SK-N-SH (cell line): ENCODE results near the gene MRPL43. TPM values are rescaled to one million over a fixed set of nuclear protein-coding genes. Genes with fewer than 3 reads are reported as not detected.
A peak's percentile ranks its signal among the peaks of the same experiment; 100 is the strongest.

Experiments used
- CTCF ChIA-PET: fragments of 300-600, 350-600 bp; formaldehyde crosslinking; extraction: SDS; loops from one replicate; lab custom pipeline; 2021; lab: Yijun Ruan, JAX
- POLR2A ChIA-PET: fragments of 350-600 bp; sonication (Branson Sonifier 250); formaldehyde crosslinking; extraction: SDS; loops from one replicate; lab custom pipeline; 2020; ENCODE audit warnings: antibody characterized with exemption, inconsistent platforms; lab: Yijun Ruan, JAX
- DNase-seq: peaks from one replicate; pipeline ENCODE4 v3.0.0; 2012
- H2AFZ ChIP-seq: fragments of 200-600 bp; sonication (generic); 2 replicates; pipeline ENCODE4 v1.8.1; 2016; ENCODE audit warnings: antibody characterized with exemption, mild to moderate bottlenecking, low read depth
- H3F3A ChIP-seq: fragments of 200-600 bp; sonication (generic); replicated peaks from 2 replicates; pipeline ENCODE3; 2016; ENCODE audit warnings: antibody characterized with exemption, mild to moderate bottlenecking; ENCODE audit not compliant: insufficient read depth
- H3K27ac ChIP-seq, 2 experiments: fragments of 200-500 bp in 1 of 2; fragments of 200-600 bp in 1 of 2; sonication (Bioruptor generic) in 1 of 2; sonication (generic), shearing (Covaris generic) in 1 of 2; 2 replicates each; pipeline versions ENCODE4 v1.5.1 to v1.6.1; 2014 to 2016; ENCODE audit warnings: low read depth in 2 of 2, inconsistent platforms in 1 of 2, low read length in 1 of 2, mild to moderate bottlenecking in 1 of 2, mixed read lengths in 1 of 2
- H3K27me3 ChIP-seq: fragments of 200-600 bp; sonication (generic), shearing (Covaris generic); 2 replicates; pipeline ENCODE4 v1.6.1; 2016; ENCODE audit warnings: mixed run types; ENCODE audit not compliant: insufficient read depth
- H3K36me3 ChIP-seq, 2 experiments: fragments of 200-500 bp in 1 of 2; fragments of 200-600 bp in 1 of 2; sonication (Bioruptor generic) in 1 of 2; sonication (generic) in 1 of 2; replicated peaks in 1 of 2; 2 replicates each; pipeline versions ENCODE3 to v1.5.1; 2014 to 2016; ENCODE audit warnings: low read length in 1 of 2, mild to moderate bottlenecking in 1 of 2; ENCODE audit not compliant: insufficient read depth in 2 of 2, control insufficient read depth in 1 of 2
- H3K4me1 ChIP-seq, 2 experiments: fragments of 200-500 bp in 1 of 2; fragments of 200-600 bp in 1 of 2; sonication (Bioruptor generic) in 1 of 2; sonication (generic), shearing (Covaris generic) in 1 of 2; 2 replicates each; pipeline versions ENCODE4 v1.5.1 to v1.6.1; 2014 to 2016; ENCODE audit warnings: low read depth in 1 of 2, low read length in 1 of 2, mixed run types in 1 of 2; ENCODE audit not compliant: insufficient read depth in 2 of 2, control insufficient read depth in 1 of 2
- H3K4me2 ChIP-seq: fragments of 200-600 bp; sonication (generic), shearing (Covaris generic); 2 replicates; pipeline ENCODE4 v1.6.1; 2017; ENCODE audit warnings: mixed run types
- H3K4me3 ChIP-seq, 2 experiments: fragments of 200-500 bp in 1 of 2; fragments of 200-600 bp in 1 of 2; sonication (Bioruptor generic) in 1 of 2; sonication (generic), shearing (Covaris generic) in 1 of 2; 2 replicates each; pipeline versions ENCODE4 v1.5.1 to v1.8.1; 2014 to 2016; ENCODE audit warnings: low read depth in 2 of 2, inconsistent platforms in 1 of 2, low read length in 1 of 2, mild to moderate bottlenecking in 1 of 2, mixed read lengths in 1 of 2, moderate library complexity in 1 of 2
- H3K79me2 ChIP-seq: fragments of 200-600 bp; sonication (generic); 2 replicates; pipeline ENCODE4 v1.8.1; 2017; ENCODE audit warnings: mild to moderate bottlenecking; ENCODE audit not compliant: insufficient read depth
- H3K9ac ChIP-seq: fragments of 200-600 bp; sonication (generic); 2 replicates; pipeline ENCODE4 v1.6.1; 2017; ENCODE audit warnings: mixed run types
- H3K9me2 ChIP-seq: fragments of 200-600 bp; sonication (generic); 2 replicates; pipeline ENCODE4 v1.6.1; 2017; ENCODE audit warnings: mixed run types
- H3K9me3 ChIP-seq: fragments of 200-600 bp; sonication (generic); 2 replicates; pipeline ENCODE4 v1.6.1; 2017; ENCODE audit warnings: mixed run types, mild to moderate bottlenecking, moderate library complexity
- H4K20me1 ChIP-seq: fragments of 200-600 bp; sonication (generic); 2 replicates; pipeline ENCODE4 v1.6.1; 2017; ENCODE audit warnings: mild to moderate bottlenecking, mixed run types; ENCODE audit not compliant: insufficient read depth
- CHD2 ChIP-seq: fragments of 150-350 bp; IDR thresholded peaks from 2 replicates; pipeline ENCODE4 v1.6.1; 2018; ENCODE audit warnings: low read length; ENCODE audit not compliant: partially characterized antibody
- EP300 ChIP-seq, 2 experiments: IDR thresholded peaks; 2 replicates each; pipeline versions ENCODE4 v1.4.0 to v1.6.1; 2012; ENCODE audit warnings: borderline replicate concordance in 1 of 2, low read depth in 1 of 2, low read length in 1 of 2
- EZH2phosphoT487 ChIP-seq: fragments of 200-600 bp; sonication (generic); IDR thresholded peaks from 2 replicates; pipeline ENCODE4 v1.6.1; 2017; ENCODE audit warnings: low read depth, mixed run types, mild to moderate bottlenecking, antibody characterized with exemption, moderate library complexity, borderline replicate concordance
- GABPA ChIP-seq: IDR thresholded peaks from 2 replicates; pipeline ENCODE4 v1.4.0; 2012; ENCODE audit warnings: low read depth, mild to moderate bottlenecking
- POLR2AphosphoS5 ChIP-seq: IDR thresholded peaks from 2 replicates; pipeline ENCODE4 v1.6.1; 2012; ENCODE audit warnings: low read depth, low read length
- RCOR1 ChIP-seq: fragments of 150-350 bp; IDR thresholded peaks from 2 replicates; pipeline ENCODE4 v1.6.1; 2017; ENCODE audit warnings: antibody characterized with exemption, low read length
- TCF12 ChIP-seq: IDR thresholded peaks from 2 replicates; pipeline ENCODE4 v1.4.0; 2012
- whole genome bisulfite sequencing: methylation state at CpG from one replicate; pipeline ENCODE4 v1.1.6; 2017; ENCODE audit warnings: low lambda C conversion rate; 5-methylcytosine and 5-hydroxymethylcytosine counted together
- polyA plus RNA-seq, 3 experiments: library from polyadenylated mRNA; depleted of rRNA; stranded (reverse); fragments of >200 nt; gene quantifications; 2 replicates each; pipeline ENCODE4 v1.2.3, GENCODE V29; 2012
- TF ChIP-seq, protein P1 (sequence below): IDR thresholded peaks from 2 replicates; pipeline ENCODE4 v1.4.0; 2012; ENCODE audit warnings: low read depth, borderline replicate concordance
- TF ChIP-seq, protein P2 (sequence below): IDR thresholded peaks from 2 replicates; pipeline ENCODE4 v1.4.0; 2012; ENCODE audit warnings: low read depth
- TF ChIP-seq, protein P3 (sequence below): fragments of 150-350 bp; IDR thresholded peaks from 2 replicates; pipeline ENCODE4 v1.6.1; 2016; ENCODE audit warnings: mild to moderate bottlenecking, low read depth, low read length

Gene MRPL43
- polyA plus RNA-seq, 1 of the 3 experiments (the other 2 are of a cell fraction), result 208 TPM

DNA sequence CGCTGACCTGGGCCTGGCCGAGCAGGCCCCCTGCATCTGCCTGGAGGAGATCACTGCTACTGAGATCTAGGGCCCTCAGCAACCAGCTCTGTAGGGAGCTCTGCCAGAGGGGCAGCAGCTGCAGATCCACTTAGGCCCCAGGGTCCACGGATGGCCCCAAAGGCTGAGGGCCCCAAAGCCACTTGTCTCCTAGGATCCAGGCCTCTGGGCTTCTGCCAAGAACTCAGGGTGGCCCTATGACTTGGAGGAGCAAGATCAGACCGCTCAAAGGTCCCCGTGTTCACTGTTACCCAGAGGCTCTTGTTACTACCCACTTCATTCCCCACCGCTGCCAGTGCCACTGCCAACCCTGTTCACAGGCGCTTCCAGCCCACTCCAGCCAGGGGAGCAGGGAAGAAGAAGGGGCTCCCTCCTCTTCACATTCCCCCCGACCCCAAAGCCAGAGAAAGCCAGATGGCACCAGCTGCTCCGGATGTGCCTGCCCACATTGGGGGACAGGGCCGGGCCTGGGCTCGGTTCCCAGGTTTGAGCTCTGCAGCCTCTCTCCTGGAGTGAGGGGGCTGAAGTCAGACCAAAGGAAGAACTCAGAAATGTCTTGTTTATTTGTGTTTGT, 19.9 kb upstream of the MRPL43 start:
- Histone ChIP-seq H3K4me1 (peaks cover 6 to 26% of the 10 kb centered on the region in 2 experiments; a peak in 3 of 4 replicates), H3K79me2 (peaks cover 24% of the 10 kb centered on the region), H3K36me3 (peaks cover 37 to 48% of the 10 kb centered on the region in 2 experiments), H3K9ac (no peak overlapping the region), H3K9me2 (no peaks in the 10 kb centered on the region), H3K27me3 (no peaks in the 10 kb centered on the region), H3K27ac (peak overlapping the region in 1 of 2 experiments; percentile 61; a peak in 2 of 4 replicates), H3K9me3 (no peaks in the 10 kb centered on the region), H4K20me1 (peaks cover 29% of the 10 kb centered on the region), H2AFZ (no peak overlapping the region), H3K4me3 (no peak overlapping the region), H3F3A (peaks cover 16% of the 10 kb centered on the region), H3K4me2 (no peak overlapping the region)
- TF ChIP-seq, protein P1, sequence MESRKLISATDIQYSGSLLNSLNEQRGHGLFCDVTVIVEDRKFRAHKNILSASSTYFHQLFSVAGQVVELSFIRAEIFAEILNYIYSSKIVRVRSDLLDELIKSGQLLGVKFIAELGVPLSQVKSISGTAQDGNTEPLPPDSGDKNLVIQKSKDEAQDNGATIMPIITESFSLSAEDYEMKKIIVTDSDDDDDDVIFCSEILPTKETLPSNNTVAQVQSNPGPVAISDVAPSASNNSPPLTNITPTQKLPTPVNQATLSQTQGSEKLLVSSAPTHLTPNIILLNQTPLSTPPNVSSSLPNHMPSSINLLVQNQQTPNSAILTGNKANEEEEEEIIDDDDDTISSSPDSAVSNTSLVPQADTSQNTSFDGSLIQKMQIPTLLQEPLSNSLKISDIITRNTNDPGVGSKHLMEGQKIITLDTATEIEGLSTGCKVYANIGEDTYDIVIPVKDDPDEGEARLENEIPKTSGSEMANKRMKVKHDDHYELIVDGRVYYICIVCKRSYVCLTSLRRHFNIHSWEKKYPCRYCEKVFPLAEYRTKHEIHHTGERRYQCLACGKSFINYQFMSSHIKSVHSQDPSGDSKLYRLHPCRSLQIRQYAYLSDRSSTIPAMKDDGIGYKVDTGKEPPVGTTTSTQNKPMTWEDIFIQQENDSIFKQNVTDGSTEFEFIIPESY, result no peak
- no peak for TF ChIP-seq EZH2phosphoT487
- TF ChIP-seq, protein P2, sequence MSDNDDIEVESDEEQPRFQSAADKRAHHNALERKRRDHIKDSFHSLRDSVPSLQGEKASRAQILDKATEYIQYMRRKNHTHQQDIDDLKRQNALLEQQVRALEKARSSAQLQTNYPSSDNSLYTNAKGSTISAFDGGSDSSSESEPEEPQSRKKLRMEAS, result no peak
- TF ChIP-seq EP300 (IDR thresholded peaks at IDR 0.05; ENCODE audit: borderline replicate concordance in 1 of 2, low read depth in 1 of 2, low read length in 1 of 2), result no peak
- no peak for TF ChIP-seq RCOR1
- TF ChIP-seq, protein P3, sequence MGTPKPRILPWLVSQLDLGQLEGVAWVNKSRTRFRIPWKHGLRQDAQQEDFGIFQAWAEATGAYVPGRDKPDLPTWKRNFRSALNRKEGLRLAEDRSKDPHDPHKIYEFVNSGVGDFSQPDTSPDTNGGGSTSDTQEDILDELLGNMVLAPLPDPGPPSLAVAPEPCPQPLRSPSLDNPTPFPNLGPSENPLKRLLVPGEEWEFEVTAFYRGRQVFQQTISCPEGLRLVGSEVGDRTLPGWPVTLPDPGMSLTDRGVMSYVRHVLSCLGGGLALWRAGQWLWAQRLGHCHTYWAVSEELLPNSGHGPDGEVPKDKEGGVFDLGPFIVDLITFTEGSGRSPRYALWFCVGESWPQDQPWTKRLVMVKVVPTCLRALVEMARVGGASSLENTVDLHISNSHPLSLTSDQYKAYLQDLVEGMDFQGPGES, result no peak
- no peak for TF ChIP-seq CHD2
- TF ChIP-seq GABPA, result no peak
- no peak for TF ChIP-seq POLR2AphosphoS5
- ChIA-PET POLR2A (interaction anchor here (0.6 to 1.0 kb wide), 3 partner anchors 15 to 486 kb away, joined by 3 read pairs; no protein-coding TSS in a partner anchor), CTCF (interaction anchor here (0.6 to 24.5 kb wide), 6 partner anchors 8 to 134 kb away, joined by 3 to 443 read pairs (median 10); partner anchors contain the start of gene LZTS2)
- DNase-seq, result no peak
- 90% methylated on average over 8 of the region's 11 CpGs for WGBS

DNA sequence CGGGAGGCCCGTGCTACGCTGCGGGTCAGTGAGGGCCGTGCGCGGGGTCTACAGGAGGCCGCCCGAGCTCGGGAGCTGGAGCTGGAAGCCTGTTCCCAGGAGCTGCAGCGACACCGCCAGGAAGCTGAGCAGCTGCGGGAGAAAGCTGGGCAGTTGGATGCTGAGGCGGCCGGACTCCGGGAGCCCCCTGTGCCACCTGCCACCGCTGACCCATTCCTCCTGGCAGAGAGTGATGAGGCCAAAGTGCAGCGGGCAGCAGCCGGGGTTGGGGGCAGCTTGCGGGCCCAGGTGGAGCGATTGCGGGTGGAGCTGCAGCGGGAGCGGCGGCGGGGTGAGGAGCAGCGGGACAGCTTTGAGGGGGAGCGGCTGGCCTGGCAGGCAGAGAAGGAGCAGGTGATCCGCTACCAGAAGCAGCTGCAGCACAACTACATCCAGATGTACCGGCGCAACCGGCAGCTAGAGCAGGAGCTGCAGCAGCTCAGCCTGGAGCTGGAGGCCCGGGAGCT, 19.3 kb upstream of the MRPL43 start:
- peak; percentile 51 for DNase-seq
- peaks cover 11% of the 10 kb centered on the region for H3F3A ChIP-seq
- no peaks in the 10 kb centered on the region for H3K9me2 ChIP-seq
- H3K9me3 ChIP-seq, result no peaks in the 10 kb centered on the region
- POLR2A ChIA-PET, result interaction anchor here (0.6 to 1.0 kb wide), 3 partner anchors 15 to 486 kb away, joined by 3 read pairs; no protein-coding TSS in a partner anchor
- peak; percentile 39 for TF ChIP-seq CHD2
- TF ChIP-seq, protein P3, result no peak
- no peak for TF ChIP-seq EP300 (IDR thresholded peaks at IDR 0.05; ENCODE audit: borderline replicate concordance in 1 of 2, low read depth in 1 of 2, low read length in 1 of 2)
- TF ChIP-seq TCF12, result no peak
- H2AFZ ChIP-seq, result no peak overlapping the region
- peaks cover 30% of the 10 kb centered on the region for H3K79me2 ChIP-seq
- no peak overlapping the region for H3K4me3 ChIP-seq
- H4K20me1 ChIP-seq, result peaks cover 34% of the 10 kb centered on the region
- CTCF ChIA-PET, result interaction anchor here (0.9 to 24.5 kb wide), 4 partner anchors 7 to 24 kb away, joined by 3 to 443 read pairs (median 74); partner anchors contain the start of gene LZTS2
- H3K27ac ChIP-seq, result peak overlapping the region in 1 of 2 experiments; percentile 61; a peak in 2 of 4 replicates
- peaks cover 38 to 48% of the 10 kb centered on the region in 2 experiments for H3K36me3 ChIP-seq
- H3K27me3 ChIP-seq, result no peaks in the 10 kb centered on the region
- no peak overlapping the region for H3K4me2 ChIP-seq
- WGBS, result 95% methylated on average over 23 of the region's 33 CpGs
- H3K4me1 ChIP-seq, result peaks cover 11 to 26% of the 10 kb centered on the region in 2 experiments; a peak in 3 of 4 replicates
- H3K9ac ChIP-seq, result no peak overlapping the region
